Stomach (tissue), 4 donors: ENCODE measurements around the gene HYDIN.

Experiments used
- CTCF ChIP-seq, 7 experiments: fragments of 450-650 bp in 4 of 7; fragments of 200-600 bp in 3 of 7; sonication (generic) in 3 of 7; IDR thresholded peaks; one replicate each; pipeline ENCODE4 v1.5.1; 2016 to 2019; ENCODE audit warnings: antibody characterized with exemption in 7 of 7, control low read depth in 2 of 7, mild to moderate bottlenecking in 1 of 7
- POLR2A ChIP-seq, 4 donors: fragments of 450-650 bp; IDR thresholded peaks; one replicate each; pipeline ENCODE4 v1.6.1; 2016; ENCODE audit warnings: antibody characterized with exemption in 4 of 4, control low read depth in 2 of 4, mild to moderate bottlenecking in 1 of 4, moderate library complexity in 1 of 4

GRCh38 chr16:70774261-70774660, 456.3 kb downstream of the HYDIN start:
- no peak for TF ChIP-seq CTCF (IDR thresholded peaks at IDR 0.05)
- TF ChIP-seq POLR2A (IDR thresholded peaks at IDR 0.05) = no peak
